IgD-negative memory B cell (primary cell): ENCODE results near the gene RECK. TPM values are rescaled to one million over a fixed set of nuclear protein-coding genes. Genes with fewer than 3 reads are reported as not detected.

Experiments
- H3K27ac Mint-ChIP-seq, 3 donors: one replicate each; pipeline ENCODE4 v1.8.0; 2020 to 2022; ENCODE audit warnings: mild to moderate bottlenecking in 3 of 3, mixed read lengths in 3 of 3, moderate library complexity in 1 of 3
- H3K27me3 Mint-ChIP-seq: one replicate; pipeline ENCODE4 v1.8.0; 2021; ENCODE audit warnings: mixed read lengths
- H3K36me3 Mint-ChIP-seq: one replicate; pipeline ENCODE4 v1.8.0; 2020; ENCODE audit warnings: mild to moderate bottlenecking, mixed read lengths
- H3K4me1 Mint-ChIP-seq, 3 donors: one replicate each; pipeline ENCODE4 v1.8.0; 2020 to 2022; ENCODE audit warnings: mixed read lengths in 3 of 3, mild to moderate bottlenecking in 1 of 3
- H3K4me3 Mint-ChIP-seq, 4 donors: one replicate each; pipeline ENCODE4 v1.8.0; 2020 to 2022; ENCODE audit warnings: mild to moderate bottlenecking in 4 of 4, mixed read lengths in 4 of 4, moderate library complexity in 3 of 4
- H3K9me3 Mint-ChIP-seq, 3 donors: one replicate each; pipeline ENCODE4 v1.8.0; 2020 to 2021; ENCODE audit warnings: mixed read lengths in 3 of 3, mild to moderate bottlenecking in 1 of 3
- polyA plus RNA-seq: library from polyadenylated mRNA; unstranded; fragments of 300-500 nt; fragmentation: Illumina TruSeq; gene quantifications from one replicate; pipeline ENCODE4 v1.2.3, GENCODE V29; 2021

The RECK gene
- polyA plus RNA-seq, 1 donor from 2014 or later: 5.3 TPM

DNA sequence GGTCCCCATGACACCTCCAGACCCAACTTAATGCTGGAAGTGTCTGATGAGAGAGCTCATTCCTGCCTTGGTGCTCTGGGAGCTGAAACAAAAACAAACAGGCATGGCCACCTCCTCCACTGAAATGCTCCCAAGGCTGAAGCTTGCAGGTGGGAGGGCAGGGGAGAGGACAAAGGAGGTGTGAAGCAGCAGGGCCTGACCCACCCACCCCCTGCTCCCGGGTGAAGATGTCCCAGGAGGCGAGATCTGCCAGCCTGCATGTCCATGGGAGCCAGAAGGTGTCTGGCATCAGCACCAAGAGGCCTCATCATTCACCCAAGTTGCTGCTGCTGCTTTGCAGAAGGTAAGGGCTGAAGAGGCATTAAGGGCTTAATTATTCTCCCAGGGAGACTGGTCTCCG lies 128.3 kb downstream of the RECK start:
- H3K4me1 Mint-ChIP-seq: peaks cover 6 to 8% (median 6%) of the 10 kb centered on the region in 3 donors
- no peak overlapping the region for H3K27ac Mint-ChIP-seq

DNA sequence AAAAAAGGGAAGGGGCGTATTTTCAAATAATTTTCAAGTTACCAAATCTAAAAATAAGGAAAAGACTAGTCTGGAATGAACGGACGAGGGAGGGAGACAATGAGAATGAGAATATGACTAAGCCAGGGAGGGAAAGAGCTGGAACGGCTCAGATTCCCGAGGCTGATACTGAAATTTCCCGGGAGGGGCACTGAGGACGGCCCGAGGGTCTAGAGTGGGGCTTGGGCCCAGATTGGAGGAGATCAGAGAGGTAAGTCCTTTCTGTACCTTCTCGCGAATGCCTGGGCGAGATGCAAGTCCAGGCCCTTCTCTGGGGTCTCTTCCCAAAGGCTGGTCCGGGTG lies 129.1 kb downstream of the RECK start:
- Mint-ChIP-seq H3K4me1 (peaks cover 5 to 6% (median 6%) of the 10 kb centered on the region in 3 donors), H3K27me3 (peaks cover 1% of the 10 kb centered on the region), H3K4me3 (peak overlapping the region in 2 of 4 donors; percentile 82 to 92), H3K36me3 (peaks cover 3% of the 10 kb centered on the region), H3K27ac (peak overlapping the region in 2 of 3 donors; percentile 46 to 90), H3K9me3 (no peaks in the 10 kb centered on the region)

More for the DNA sequence above, 128.3 kb downstream of the RECK start:
- H3K27me3 Mint-ChIP-seq: peaks cover 1% of the 10 kb centered on the region
- H3K9me3 Mint-ChIP-seq: no peaks in the 10 kb centered on the region
- peaks cover 3% of the 10 kb centered on the region for H3K36me3 Mint-ChIP-seq
- H3K4me3 Mint-ChIP-seq: peak overlapping the region in 2 of 4 donors; percentile 48 to 72

DNA sequence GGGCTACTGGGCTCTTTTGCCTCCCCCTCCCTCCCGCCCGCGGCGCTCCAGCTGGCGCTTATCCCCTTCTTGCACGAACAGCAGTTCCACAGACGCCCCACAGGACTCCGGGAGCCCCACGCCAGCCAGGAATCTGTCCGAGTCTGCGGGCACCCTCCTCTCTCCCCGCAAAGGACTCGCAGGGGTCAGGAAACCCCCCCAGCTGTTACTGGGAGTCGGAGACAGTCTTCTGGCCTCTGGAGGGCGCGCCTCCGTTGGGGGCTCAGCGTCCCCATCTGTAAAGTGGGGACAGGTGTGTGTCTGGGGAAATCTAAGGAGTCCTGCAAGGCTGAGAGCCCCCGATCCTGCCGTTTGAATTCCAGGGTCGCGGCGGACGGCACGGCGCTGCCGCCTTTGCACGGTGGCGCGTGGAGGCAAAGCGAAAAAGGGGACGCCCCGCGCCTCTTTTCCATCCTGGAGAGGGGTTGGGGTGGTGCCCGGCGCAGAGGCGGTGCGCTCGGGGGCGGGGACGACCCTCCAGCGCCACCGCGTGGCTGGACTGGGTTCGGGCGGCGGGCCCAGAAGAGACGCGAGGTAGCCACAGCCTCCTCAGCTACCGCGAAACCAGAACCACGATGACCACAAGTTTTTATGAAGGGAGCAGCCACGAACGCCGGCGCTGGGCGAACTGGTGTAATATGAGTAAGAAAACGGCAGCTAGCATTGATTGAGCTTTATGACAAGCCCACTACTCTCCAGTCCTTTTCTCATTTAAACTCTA lies 129.6 kb downstream of the RECK start:
- Mint-ChIP-seq H3K9me3 (no peaks in the 10 kb centered on the region), H3K36me3 (no peaks in the 10 kb centered on the region), H3K4me3 (peak overlapping the region; percentile 71 to 92 (median 87)), H3K27me3 (peaks cover 1% of the 10 kb centered on the region), H3K4me1 (peaks cover 5 to 6% (median 6%) of the 10 kb centered on the region in 3 donors), H3K27ac (peak overlapping the region; percentile 18 to 90 (median 67))

DNA sequence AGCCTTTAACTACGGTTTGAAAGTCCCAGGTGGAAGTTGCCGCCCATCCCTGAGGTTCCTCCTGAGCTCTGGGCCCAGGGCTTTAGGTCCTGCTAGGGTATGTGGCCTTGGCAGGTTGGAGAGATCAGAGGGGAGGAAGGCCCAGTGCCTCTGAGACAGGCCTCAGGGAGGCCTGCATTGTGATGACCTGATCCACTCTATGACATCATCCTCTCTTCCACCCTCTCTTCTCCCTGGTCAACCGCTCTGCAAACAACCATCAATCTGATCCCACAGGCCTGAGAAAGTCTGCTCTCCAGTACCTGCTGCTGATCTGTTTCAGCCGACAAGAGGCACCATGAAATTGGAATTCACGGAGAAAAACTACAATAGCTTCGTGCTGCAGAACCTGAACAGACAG lies 132.5 kb downstream of the RECK start, which contains the start of gene CCIN:
Gene CCIN, plus strand, starts transcription at position 223 of the 400 bp plus-strand sequence. Its CDS starts 115 bp downstream, at position 338.
- Mint-ChIP-seq H3K9me3 (no peaks in the 10 kb centered on the region), H3K4me3 (peak within 1 kb of the TSS in 1 of 4 donors; percentile 40), H3K4me1 (peaks cover 3 to 6% (median 5%) of the 10 kb centered on the region in 3 donors), H3K27me3 (peaks cover 1% of the 10 kb centered on the region), H3K36me3 (no peaks in the 10 kb centered on the region), H3K27ac (no peak within 1 kb of the TSS)

DNA sequence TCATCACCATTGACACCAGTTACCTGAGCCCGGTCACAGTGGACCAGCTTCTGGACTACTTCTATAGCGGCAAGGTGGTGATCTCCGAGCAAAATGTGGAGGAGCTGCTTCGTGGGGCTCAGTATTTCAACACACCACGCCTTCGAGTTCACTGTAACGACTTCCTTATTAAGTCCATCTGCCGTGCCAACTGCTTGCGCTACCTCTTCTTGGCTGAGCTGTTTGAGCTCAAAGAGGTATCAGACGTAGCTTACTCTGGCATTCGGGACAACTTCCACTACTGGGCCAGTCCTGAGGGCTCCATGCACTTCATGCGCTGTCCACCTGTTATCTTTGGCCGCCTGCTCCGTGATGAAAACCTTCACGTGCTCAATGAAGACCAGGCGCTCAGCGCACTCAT lies 133.0 kb downstream of the RECK start:
- H3K9me3 Mint-ChIP-seq: no peaks in the 10 kb centered on the region
- H3K27ac Mint-ChIP-seq: no peak overlapping the region
- H3K4me1 Mint-ChIP-seq: peaks cover 3 to 6% (median 5%) of the 10 kb centered on the region in 3 donors
- peaks cover 2% of the 10 kb centered on the region for H3K27me3 Mint-ChIP-seq
- H3K36me3 Mint-ChIP-seq: no peaks in the 10 kb centered on the region
- no peak overlapping the region for H3K4me3 Mint-ChIP-seq

DNA sequence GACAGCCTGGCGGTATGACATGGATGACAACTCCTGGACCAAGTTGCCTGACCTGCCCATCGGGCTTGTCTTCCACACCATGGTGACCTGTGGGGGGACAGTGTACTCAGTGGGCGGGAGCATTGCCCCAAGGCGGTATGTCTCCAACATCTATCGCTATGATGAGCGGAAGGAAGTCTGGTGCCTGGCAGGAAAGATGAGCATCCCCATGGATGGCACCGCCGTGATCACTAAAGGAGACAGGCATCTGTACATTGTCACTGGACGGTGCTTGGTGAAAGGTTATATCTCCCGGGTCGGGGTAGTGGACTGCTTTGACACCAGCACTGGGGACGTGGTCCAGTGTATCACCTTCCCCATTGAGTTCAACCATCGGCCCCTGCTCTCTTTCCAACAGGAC lies 133.8 kb downstream of the RECK start:
- no peak overlapping the region for H3K27ac Mint-ChIP-seq

DNA sequence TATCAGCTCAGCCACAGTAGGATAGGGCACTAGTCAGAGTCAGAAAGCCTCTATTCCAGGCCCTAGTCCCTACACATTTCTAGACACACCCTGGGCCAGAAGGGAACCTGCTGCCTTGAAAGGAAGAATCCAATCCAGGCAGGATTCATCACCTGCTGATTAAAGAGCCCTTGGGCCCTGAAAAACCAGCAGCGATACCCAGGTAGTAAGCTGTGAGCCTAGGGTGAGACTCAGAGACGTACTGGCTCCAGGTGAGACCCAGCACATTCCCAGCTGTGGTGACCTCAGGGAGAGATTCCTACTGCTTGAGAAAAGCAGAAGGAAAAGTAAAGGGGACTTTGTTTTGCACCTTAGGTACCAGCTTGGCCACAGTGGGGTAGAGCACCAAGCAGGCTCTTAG lies 137.1 kb downstream of the RECK start:
- no peak overlapping the region for H3K4me3 Mint-ChIP-seq
- H3K27me3 Mint-ChIP-seq: peaks cover 6% of the 10 kb centered on the region
- H3K9me3 Mint-ChIP-seq: peaks cover 0 to 2% (median 0%) of the 10 kb centered on the region in 3 donors
- H3K4me1 Mint-ChIP-seq: peaks cover 0 to 3% (median 3%) of the 10 kb centered on the region in 3 donors
- no peaks in the 10 kb centered on the region for H3K36me3 Mint-ChIP-seq
- H3K27ac Mint-ChIP-seq: no peak overlapping the region

More for the DNA sequence above, 133.8 kb downstream of the RECK start:
- Mint-ChIP-seq H3K4me3 (no peak overlapping the region), H3K9me3 (peaks cover 0 to 2% (median 0%) of the 10 kb centered on the region in 3 donors), H3K27me3 (peaks cover 5% of the 10 kb centered on the region), H3K4me1 (peaks cover 3 to 5% (median 4%) of the 10 kb centered on the region in 3 donors), H3K36me3 (no peaks in the 10 kb centered on the region)

Other genes with a start within 250 kb of the RECK start
- gene NPR2, start 245.3 kb upstream of the RECK start, polyA plus RNA-seq: 1.9 TPM
- gene SPAG8, start 224.7 kb upstream of the RECK start, polyA plus RNA-seq: 1.1 TPM
- gene HINT2, start 221.9 kb upstream of the RECK start, polyA plus RNA-seq: 89.2 TPM
- gene FAM221B, start 208.2 kb upstream of the RECK start, polyA plus RNA-seq: not detected
- 1.3 TPM for gene TMEM8B, start 207.7 kb upstream of the RECK start, polyA plus RNA-seq
- gene OR13J1, start 166.5 kb upstream of the RECK start, polyA plus RNA-seq: not detected
- gene HRCT1, start 130.7 kb upstream of the RECK start, polyA plus RNA-seq: not detected
- not detected for gene SPAAR, start 127.4 kb upstream of the RECK start, polyA plus RNA-seq
- not detected for gene OR2S2, start 78.8 kb upstream of the RECK start, polyA plus RNA-seq
- 36.2 TPM for gene GLIPR2, start 99.8 kb downstream of the RECK start, polyA plus RNA-seq
- 0.64 TPM for gene CCIN, start 132.5 kb downstream of the RECK start, polyA plus RNA-seq
- 82.0 TPM for gene CLTA, start 154.0 kb downstream of the RECK start, polyA plus RNA-seq
- gene GNE, start 221.5 kb downstream of the RECK start, polyA plus RNA-seq: 6.3 TPM